SU-DHL-6 (cell line): ENCODE measurements around the gene TBC1D4.

ENCODE experiments used
- H2AFZ ChIP-seq: fragments of 200-600 bp; sonication (generic); 2 replicates; pipeline ENCODE4 v1.6.1; 2014; ENCODE audit warnings: low read depth, mild to moderate bottlenecking, moderate library complexity, mixed read lengths, antibody characterized with exemption, low read length; ENCODE audit not compliant: severe bottlenecking
- H3F3A ChIP-seq: fragments of 200-600 bp; shearing (Covaris generic); 2 replicates; pipeline ENCODE4 v1.6.0; 2016; ENCODE audit warnings: antibody characterized with exemption, mild to moderate bottlenecking; ENCODE audit not compliant: insufficient read depth
- H3K27ac ChIP-seq: fragments of 200-600 bp; sonication (generic); 2 replicates; pipeline ENCODE4 v1.5.1; 2016; ENCODE audit warnings: low read depth, mild to moderate bottlenecking, low read length, moderate library complexity, mixed read lengths
- H3K27me3 ChIP-seq: fragments of 200-600 bp; sonication (generic), shearing (Covaris generic); 2 replicates; pipeline ENCODE4 v1.6.0; 2014; ENCODE audit warnings: mild to moderate bottlenecking, low read length
- H3K36me3 ChIP-seq: fragments of 200-600 bp; sonication (generic); 2 replicates; pipeline ENCODE4 v1.6.1; 2014; ENCODE audit warnings: mild to moderate bottlenecking, low read length, mixed read lengths
- H3K4me2 ChIP-seq: fragments of 300-600, 200-600 bp; shearing (Covaris generic), sonication (generic); 2 replicates; pipeline ENCODE4 v1.6.0; 2014; ENCODE audit warnings: low read length, low read depth, mild to moderate bottlenecking; ENCODE audit not compliant: poor library complexity, severe bottlenecking
- H3K4me3 ChIP-seq: fragments of 200-600 bp; sonication (generic); 2 replicates; pipeline ENCODE4 v1.5.1; 2014; ENCODE audit warnings: antibody characterized with exemption, low read length, mild to moderate bottlenecking, mixed read lengths; ENCODE audit not compliant: insufficient read depth, poor library complexity, severe bottlenecking
- H3K79me2 ChIP-seq: fragments of 200-600 bp; sonication (generic); 2 replicates; pipeline ENCODE4 v1.6.1; 2014; ENCODE audit warnings: mild to moderate bottlenecking, low read length, moderate library complexity; ENCODE audit not compliant: insufficient read depth
- H3K9ac ChIP-seq: fragments of 200-600 bp; sonication (generic); 2 replicates; pipeline ENCODE4 v1.7.0; 2014; ENCODE audit warnings: mild to moderate bottlenecking, low read length
- H3K9me2 ChIP-seq: fragments of 200-600 bp; sonication (generic); replicated peaks from 2 replicates; pipeline ENCODE4 v1.6.1; 2014; ENCODE audit warnings: low read length; ENCODE audit not compliant: insufficient read depth
- H3K9me3 ChIP-seq: fragments of 200-600 bp; sonication (generic); 2 replicates; pipeline ENCODE4 v1.6.1; 2014; ENCODE audit warnings: low read length, mixed read lengths; ENCODE audit not compliant: insufficient read depth
- H4K20me1 ChIP-seq: fragments of 200-600 bp; sonication (generic); 2 replicates; pipeline ENCODE4 v1.6.1; 2014; ENCODE audit warnings: low read depth, mild to moderate bottlenecking, antibody characterized with exemption, low read length, moderate library complexity, mixed read lengths
- CTCF ChIP-seq: fragments of 200-600 bp; sonication (generic); IDR thresholded peaks from one replicate; pipeline ENCODE4 v1.5.1; 2017; ENCODE audit warnings: antibody characterized with exemption, mild to moderate bottlenecking, low read length, moderate library complexity; ENCODE audit not compliant: insufficient read depth, poor library complexity, severe bottlenecking
- EZH2phosphoT487 ChIP-seq: fragments of 200-600 bp; sonication (generic), shearing (Covaris generic); conservative IDR thresholded peaks from 2 replicates; pipeline ENCODE4 v1.6.1; 2018; ENCODE audit warnings: mild to moderate bottlenecking, antibody characterized with exemption, low read length, moderate library complexity, mixed read lengths

Gene TBC1D4

DNA sequence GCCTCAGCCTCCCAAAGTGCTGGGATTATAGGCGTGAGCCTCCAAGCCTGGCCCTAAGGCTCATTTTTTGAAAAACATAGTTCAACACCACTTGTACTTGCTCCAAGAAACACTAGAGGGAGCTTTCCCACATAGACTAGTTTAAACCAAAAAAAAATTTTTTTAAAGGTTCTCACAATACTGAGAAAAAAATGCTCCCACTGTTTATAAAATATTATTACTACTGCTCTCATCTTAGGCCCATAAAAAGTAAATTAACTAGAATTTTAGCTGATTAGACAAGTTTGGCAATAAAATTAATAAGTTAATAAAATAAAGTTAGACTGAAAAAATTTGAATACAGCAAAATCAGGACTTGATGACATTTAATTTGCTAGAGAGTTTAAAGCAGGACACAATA lies 109.5 kb downstream of the TBC1D4 start:
- no peaks in the 10 kb centered on the region for H3K27me3 ChIP-seq
- H2AFZ ChIP-seq: no peak overlapping the region
- H3K9me2 ChIP-seq: no peaks in the 10 kb centered on the region
- no peaks in the 10 kb centered on the region for H4K20me1 ChIP-seq
- H3K27ac ChIP-seq: no peak overlapping the region
- H3K79me2 ChIP-seq: no peaks in the 10 kb centered on the region
- H3K9ac ChIP-seq: no peak overlapping the region
- H3F3A ChIP-seq: no peaks in the 10 kb centered on the region
- no peak overlapping the region for H3K4me2 ChIP-seq
- peak; percentile 38 for TF ChIP-seq CTCF
- no peak for TF ChIP-seq EZH2phosphoT487
- H3K36me3 ChIP-seq: no peaks in the 10 kb centered on the region
- no peaks in the 10 kb centered on the region for H3K9me3 ChIP-seq
- H3K4me3 ChIP-seq: no peak overlapping the region

DNA sequence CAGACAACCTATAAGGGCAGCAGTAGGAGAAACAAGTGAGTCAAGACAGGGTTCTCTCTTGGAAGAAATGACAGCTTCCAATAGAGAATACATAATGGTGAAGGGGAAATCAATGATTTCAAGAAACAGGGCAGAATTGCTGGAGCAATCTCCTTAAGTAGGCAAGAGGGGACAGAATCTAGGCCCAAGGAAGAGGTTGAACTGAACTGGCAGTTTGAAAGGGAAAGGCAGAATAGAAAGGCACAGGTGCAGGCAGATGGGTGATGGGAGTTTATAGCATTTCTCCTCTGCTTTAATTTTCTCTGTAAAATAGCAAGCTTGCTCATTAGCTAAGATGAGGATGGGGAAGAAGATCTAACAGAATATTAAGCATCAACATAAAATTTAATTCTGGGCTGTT lies 110.8 kb downstream of the TBC1D4 start:
- no peak overlapping the region for H2AFZ ChIP-seq
- H4K20me1 ChIP-seq: no peaks in the 10 kb centered on the region
- no peaks in the 10 kb centered on the region for H3K36me3 ChIP-seq
- H3K4me3 ChIP-seq: no peak overlapping the region
- no peaks in the 10 kb centered on the region for H3F3A ChIP-seq
- H3K79me2 ChIP-seq: no peaks in the 10 kb centered on the region
- TF ChIP-seq EZH2phosphoT487 (no peak), CTCF (no peak)
- H3K27me3 ChIP-seq: no peaks in the 10 kb centered on the region
- no peaks in the 10 kb centered on the region for H3K9me3 ChIP-seq
- no peak overlapping the region for H3K9ac ChIP-seq
- H3K9me2 ChIP-seq: no peaks in the 10 kb centered on the region
- H3K4me2 ChIP-seq: no peak overlapping the region
- no peak overlapping the region for H3K27ac ChIP-seq

DNA sequence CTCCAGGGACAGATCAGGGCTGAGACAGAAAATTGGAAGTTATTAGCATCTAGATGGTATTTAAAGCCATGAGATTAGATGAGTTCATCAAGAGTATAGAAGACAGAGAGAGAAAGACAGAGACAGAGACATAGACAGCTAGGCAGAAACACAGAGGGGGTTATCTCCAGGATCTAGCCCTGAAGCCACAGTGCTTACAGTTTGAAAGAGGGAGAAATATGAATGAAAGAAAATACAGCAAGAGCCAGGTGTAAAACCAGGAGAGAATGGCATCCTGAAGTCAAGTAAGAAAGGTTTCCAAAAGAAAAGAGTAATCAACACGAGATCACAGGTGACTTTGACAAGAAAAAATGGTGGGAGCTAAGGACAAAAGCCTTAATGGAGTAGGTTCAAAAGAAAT lies 111.2 kb downstream of the TBC1D4 start:
- H3K36me3 ChIP-seq: no peaks in the 10 kb centered on the region
- H3K9ac ChIP-seq: no peak overlapping the region
- no peaks in the 10 kb centered on the region for H3F3A ChIP-seq
- no peaks in the 10 kb centered on the region for H3K79me2 ChIP-seq
- no peaks in the 10 kb centered on the region for H4K20me1 ChIP-seq
- TF ChIP-seq CTCF (no peak), EZH2phosphoT487 (no peak)
- H3K27me3 ChIP-seq: no peaks in the 10 kb centered on the region
- H2AFZ ChIP-seq: no peak overlapping the region
- no peaks in the 10 kb centered on the region for H3K9me3 ChIP-seq
- H3K4me2 ChIP-seq: no peak overlapping the region
- no peak overlapping the region for H3K27ac ChIP-seq
- no peaks in the 10 kb centered on the region for H3K9me2 ChIP-seq
- H3K4me3 ChIP-seq: no peak overlapping the region

- Histone ChIP-seq H3K9ac (no peak overlapping the region), H3K4me3 (no peak overlapping the region), H3K27me3 (no peaks in the 10 kb centered on the region), H3K79me2 (no peaks in the 10 kb centered on the region), H2AFZ (no peak overlapping the region), H3F3A (no peaks in the 10 kb centered on the region), H3K9me3 (no peaks in the 10 kb centered on the region), H3K4me2 (no peak overlapping the region), H3K36me3 (no peaks in the 10 kb centered on the region), H3K27ac (no peak overlapping the region), H4K20me1 (no peaks in the 10 kb centered on the region), H3K9me2 (no peaks in the 10 kb centered on the region)
- TF ChIP-seq CTCF (no peak), EZH2phosphoT487 (no peak)
Observed at GRCh38 chr13:75369981-75370380, 112.0 kb downstream of the TBC1D4 start.
